ENCODE measurements around the gene PPFIA1.

DNA sequence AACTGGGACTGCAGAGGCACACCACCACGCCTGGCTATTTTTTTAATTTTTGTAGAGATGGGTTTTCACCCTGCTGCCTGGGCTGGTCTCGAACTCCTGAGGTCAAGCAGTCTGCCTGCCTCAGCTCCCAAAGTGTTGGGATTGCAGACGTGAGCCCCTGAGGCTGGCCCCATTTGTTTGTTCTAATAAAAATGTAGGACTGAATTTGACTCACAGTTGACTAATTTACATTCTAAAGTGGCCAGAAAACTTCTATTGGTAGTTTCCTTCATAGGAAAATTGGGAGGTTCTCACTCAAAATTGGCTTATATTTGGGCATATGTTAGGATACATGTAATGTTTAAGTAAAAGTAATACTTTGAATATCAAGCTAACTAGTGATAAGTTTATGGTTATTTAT lies 35.0 kb downstream of the PPFIA1 start:
- TF ChIP-seq, protein P1, sequence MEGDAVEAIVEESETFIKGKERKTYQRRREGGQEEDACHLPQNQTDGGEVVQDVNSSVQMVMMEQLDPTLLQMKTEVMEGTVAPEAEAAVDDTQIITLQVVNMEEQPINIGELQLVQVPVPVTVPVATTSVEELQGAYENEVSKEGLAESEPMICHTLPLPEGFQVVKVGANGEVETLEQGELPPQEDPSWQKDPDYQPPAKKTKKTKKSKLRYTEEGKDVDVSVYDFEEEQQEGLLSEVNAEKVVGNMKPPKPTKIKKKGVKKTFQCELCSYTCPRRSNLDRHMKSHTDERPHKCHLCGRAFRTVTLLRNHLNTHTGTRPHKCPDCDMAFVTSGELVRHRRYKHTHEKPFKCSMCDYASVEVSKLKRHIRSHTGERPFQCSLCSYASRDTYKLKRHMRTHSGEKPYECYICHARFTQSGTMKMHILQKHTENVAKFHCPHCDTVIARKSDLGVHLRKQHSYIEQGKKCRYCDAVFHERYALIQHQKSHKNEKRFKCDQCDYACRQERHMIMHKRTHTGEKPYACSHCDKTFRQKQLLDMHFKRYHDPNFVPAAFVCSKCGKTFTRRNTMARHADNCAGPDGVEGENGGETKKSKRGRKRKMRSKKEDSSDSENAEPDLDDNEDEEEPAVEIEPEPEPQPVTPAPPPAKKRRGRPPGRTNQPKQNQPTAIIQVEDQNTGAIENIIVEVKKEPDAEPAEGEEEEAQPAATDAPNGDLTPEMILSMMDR (IDR thresholded peaks at IDR 0.05), result no peak
- no peak for TF ChIP-seq POLR2A (IDR thresholded peaks at IDR 0.05)

Measured in esophagus squamous epithelium (tissue), 4 donors.